Astrocyte (in vitro differentiated cells and primary cell): Measurements from ENCODE around the gene PFDN4. TPM values are rescaled to one million over a fixed set of nuclear protein-coding genes. Genes with fewer than 3 reads are reported as not detected.

Experiments used
- DNase-seq: peaks from one replicate; pipeline ENCODE4 v3.0.0-alpha.2; 2010; ENCODE audit warnings: low read depth
- FAIRE-seq: peaks from 2 replicates; lab custom pipeline; 2011; peaks lifted over from hg19 to GRCh38; lab: Jason Lieb, UNC
- H2AFZ ChIP-seq: 2 replicates; pipeline ENCODE4 v1.6.0; 2012; ENCODE audit warnings: low read depth, low read length, inconsistent platforms
- H3K27ac ChIP-seq: 2 replicates; pipeline ENCODE4 v1.5.1; 2011; ENCODE audit warnings: low read depth, low read length, inconsistent platforms
- H3K27me3 ChIP-seq: 2 replicates; pipeline ENCODE4 v1.6.0; 2011; ENCODE audit warnings: low read length, inconsistent platforms; ENCODE audit not compliant: insufficient read depth
- H3K36me3 ChIP-seq: 2 replicates; pipeline ENCODE4 v1.5.1; 2011; ENCODE audit warnings: low read length, inconsistent platforms; ENCODE audit not compliant: insufficient read depth
- H3K4me1 ChIP-seq: 2 replicates; pipeline ENCODE4 v1.5.1; 2011; ENCODE audit warnings: low read length, inconsistent platforms; ENCODE audit not compliant: insufficient read depth
- H3K4me2 ChIP-seq: 2 replicates; pipeline ENCODE4 v1.6.0; 2012; ENCODE audit warnings: low read length, inconsistent platforms
- H3K4me3 ChIP-seq: 2 replicates; pipeline ENCODE4 v1.5.1; 2011; ENCODE audit warnings: low read depth, mild to moderate bottlenecking, low read length, inconsistent platforms; ENCODE audit not compliant: insufficient read depth
- H3K79me2 ChIP-seq: 2 replicates; pipeline ENCODE4 v1.6.0; 2012; ENCODE audit warnings: mild to moderate bottlenecking, low read length, inconsistent platforms; ENCODE audit not compliant: insufficient read depth
- H3K9ac ChIP-seq: 2 replicates; pipeline ENCODE4 v1.6.0; 2012; ENCODE audit warnings: mild to moderate bottlenecking, low read length, inconsistent platforms
- H3K9me3 ChIP-seq: 2 replicates; pipeline ENCODE4 v1.5.1; 2012; ENCODE audit warnings: low read depth, mild to moderate bottlenecking, low read length, inconsistent platforms; ENCODE audit not compliant: insufficient read depth
- H4K20me1 ChIP-seq: 2 replicates; pipeline ENCODE4 v1.6.0; 2012; ENCODE audit warnings: low read length, inconsistent platforms; ENCODE audit not compliant: insufficient read depth
- H3K27ac Mint-ChIP-seq: one replicate; pipeline ENCODE4 v1.8.0; 2021; ENCODE audit warnings: mild to moderate bottlenecking, mixed read lengths; ENCODE audit not compliant: unreplicated experiment
- H3K27me3 Mint-ChIP-seq: one replicate; pipeline ENCODE4 v1.8.0; 2021; ENCODE audit warnings: low read depth, mixed read lengths; ENCODE audit not compliant: unreplicated experiment
- H3K36me3 Mint-ChIP-seq: one replicate; pipeline ENCODE4 v1.8.0; 2021; ENCODE audit warnings: low read depth, mixed read lengths; ENCODE audit not compliant: unreplicated experiment
- H3K4me1 Mint-ChIP-seq: one replicate; pipeline ENCODE4 v1.8.0; 2021; ENCODE audit warnings: low read depth, mixed read lengths; ENCODE audit not compliant: unreplicated experiment
- H3K4me3 Mint-ChIP-seq: one replicate; pipeline ENCODE4 v1.8.0; 2021; ENCODE audit warnings: mild to moderate bottlenecking, moderate library complexity, mixed read lengths; ENCODE audit not compliant: unreplicated experiment
- H3K9me3 Mint-ChIP-seq: one replicate; pipeline ENCODE4 v1.8.0; 2021; ENCODE audit warnings: mild to moderate bottlenecking, mixed read lengths; ENCODE audit not compliant: unreplicated experiment
- CTCF ChIP-seq: IDR thresholded peaks from 2 replicates; pipeline ENCODE4 v1.5.1; 2011; ENCODE audit warnings: low read depth, mild to moderate bottlenecking, inconsistent platforms, low read length, moderate library complexity; ENCODE audit not compliant: insufficient read depth
- EZH2 ChIP-seq: IDR thresholded peaks from 2 replicates; pipeline ENCODE4 v1.6.1; 2012; ENCODE audit warnings: mild to moderate bottlenecking, low read length, inconsistent platforms; ENCODE audit not compliant: insufficient read depth
- total RNA-seq: library from RNA; stranded (reverse); gene quantifications from 2 replicates; pipeline ENCODE4 v1.2.1, GENCODE V29; 2021

PFDN4 gene
- total RNA-seq, 1 donor from 2014 or later: 35.2 TPM

GRCh38 chr20:54184904-54185626 is 22.8 kb upstream of the PFDN4 start:
- no peak for DNase-seq
- no peaks in the 10 kb centered on the region for H3K36me3 ChIP-seq
- Mint-ChIP-seq H3K9me3 (no peaks in the 10 kb centered on the region), H3K27me3 (peaks cover 5% of the 10 kb centered on the region), H3K4me3 (no peak overlapping the region), H3K27ac (no peak overlapping the region), H3K36me3 (no peaks in the 10 kb centered on the region), H3K4me1 (peaks cover 5% of the 10 kb centered on the region)
- no peak overlapping the region for H3K27ac ChIP-seq
- no peaks in the 10 kb centered on the region for H4K20me1 ChIP-seq
- no peaks in the 10 kb centered on the region for H3K4me1 ChIP-seq
- H3K4me2 ChIP-seq: no peak overlapping the region
- H3K9me3 ChIP-seq: no peaks in the 10 kb centered on the region
- no peaks in the 10 kb centered on the region for H3K79me2 ChIP-seq
- FAIRE-seq: no peak
- H3K4me3 ChIP-seq: no peak overlapping the region
- no peak overlapping the region for H3K9ac ChIP-seq
- no peaks in the 10 kb centered on the region for H3K27me3 ChIP-seq
- H2AFZ ChIP-seq: no peak overlapping the region
- TF ChIP-seq CTCF (no peak), EZH2 (no peak)

- Histone ChIP-seq H2AFZ (no peak overlapping the region), H3K9me3 (no peaks in the 10 kb centered on the region), H4K20me1 (no peaks in the 10 kb centered on the region), H3K79me2 (no peaks in the 10 kb centered on the region), H3K4me3 (no peak overlapping the region), H3K4me2 (no peak overlapping the region), H3K36me3 (no peaks in the 10 kb centered on the region), H3K27ac (no peak overlapping the region), H3K4me1 (no peaks in the 10 kb centered on the region), H3K27me3 (no peaks in the 10 kb centered on the region), H3K9ac (no peak overlapping the region)
- DNase-seq: no peak
- H3K36me3 Mint-ChIP-seq: no peaks in the 10 kb centered on the region
- H3K27ac Mint-ChIP-seq: no peak overlapping the region
- TF ChIP-seq EZH2 (no peak), CTCF (no peak)
- no peak for FAIRE-seq
- H3K4me1 Mint-ChIP-seq: peaks cover 7% of the 10 kb centered on the region
- no peak overlapping the region for H3K4me3 Mint-ChIP-seq
- no peaks in the 10 kb centered on the region for H3K9me3 Mint-ChIP-seq
- peaks cover 1% of the 10 kb centered on the region for H3K27me3 Mint-ChIP-seq
These were observed 19.6 kb upstream of the PFDN4 start for GRCh38 chr20:54188132-54188849.

GRCh38 chr20:54189630-54190029 is 18.3 kb upstream of the PFDN4 start:
- Mint-ChIP-seq H3K36me3 (no peaks in the 10 kb centered on the region), H3K4me3 (no peak overlapping the region), H3K4me1 (peaks cover 7% of the 10 kb centered on the region), H3K27me3 (peaks cover 1% of the 10 kb centered on the region), H3K27ac (no peak overlapping the region), H3K9me3 (no peaks in the 10 kb centered on the region)
- Histone ChIP-seq H3K4me2 (no peak overlapping the region), H4K20me1 (no peaks in the 10 kb centered on the region), H3K79me2 (no peaks in the 10 kb centered on the region), H3K27me3 (no peaks in the 10 kb centered on the region), H3K9me3 (no peaks in the 10 kb centered on the region), H3K9ac (no peak overlapping the region), H2AFZ (no peak overlapping the region), H3K36me3 (no peaks in the 10 kb centered on the region), H3K27ac (no peak overlapping the region), H3K4me3 (no peak overlapping the region), H3K4me1 (no peaks in the 10 kb centered on the region)
- FAIRE-seq: peak; percentile 49
- no peak for TF ChIP-seq EZH2
- TF ChIP-seq CTCF: no peak
- no peak for DNase-seq
